ENCODE measurements around the gene GRIN1. TPM values are rescaled to one million over a fixed set of nuclear protein-coding genes. Genes with fewer than 3 reads are reported as not detected.

GRIN1 gene
- total RNA-seq, 1 donor from 2014 or later: not detected

DNA sequence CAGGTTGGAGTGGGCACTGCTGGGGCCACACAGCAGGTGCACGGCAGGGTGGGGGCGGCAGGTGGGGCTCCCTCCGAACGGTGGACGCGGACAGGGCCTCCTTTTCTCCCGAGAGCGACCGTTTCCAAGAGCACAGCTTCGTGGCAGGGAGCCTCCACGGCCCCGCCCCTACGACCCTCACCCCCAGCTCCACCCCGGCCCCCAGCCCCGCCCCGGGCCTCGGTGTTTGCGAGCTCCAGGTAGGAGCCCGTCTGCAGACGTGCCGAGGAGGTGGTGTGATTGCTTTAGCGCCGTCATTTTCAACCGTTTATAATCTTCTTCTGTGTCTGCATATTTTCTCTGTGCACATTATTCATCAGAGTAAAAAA, 8.8 kb downstream of the GRIN1 start:
- H3K27ac ChIP-seq (replicated peaks): no peak overlapping the region
- H3K9me3 ChIP-seq (replicated peaks): no peaks in the 10 kb centered on the region
- no peaks in the 10 kb centered on the region for H3K36me3 ChIP-seq
- DNase-seq: no peak
- intact Hi-C loops (cut with micrococcal nuclease): no loop called here
- H3K27me3 ChIP-seq (ENCODE audit: low read depth): peaks cover 70% of the 10 kb centered on the region
- TF ChIP-seq, protein P1, sequence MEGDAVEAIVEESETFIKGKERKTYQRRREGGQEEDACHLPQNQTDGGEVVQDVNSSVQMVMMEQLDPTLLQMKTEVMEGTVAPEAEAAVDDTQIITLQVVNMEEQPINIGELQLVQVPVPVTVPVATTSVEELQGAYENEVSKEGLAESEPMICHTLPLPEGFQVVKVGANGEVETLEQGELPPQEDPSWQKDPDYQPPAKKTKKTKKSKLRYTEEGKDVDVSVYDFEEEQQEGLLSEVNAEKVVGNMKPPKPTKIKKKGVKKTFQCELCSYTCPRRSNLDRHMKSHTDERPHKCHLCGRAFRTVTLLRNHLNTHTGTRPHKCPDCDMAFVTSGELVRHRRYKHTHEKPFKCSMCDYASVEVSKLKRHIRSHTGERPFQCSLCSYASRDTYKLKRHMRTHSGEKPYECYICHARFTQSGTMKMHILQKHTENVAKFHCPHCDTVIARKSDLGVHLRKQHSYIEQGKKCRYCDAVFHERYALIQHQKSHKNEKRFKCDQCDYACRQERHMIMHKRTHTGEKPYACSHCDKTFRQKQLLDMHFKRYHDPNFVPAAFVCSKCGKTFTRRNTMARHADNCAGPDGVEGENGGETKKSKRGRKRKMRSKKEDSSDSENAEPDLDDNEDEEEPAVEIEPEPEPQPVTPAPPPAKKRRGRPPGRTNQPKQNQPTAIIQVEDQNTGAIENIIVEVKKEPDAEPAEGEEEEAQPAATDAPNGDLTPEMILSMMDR (IDR thresholded peaks at IDR 0.05; ENCODE audit: borderline replicate concordance): no peak
- no peak overlapping the region for H3K4me3 ChIP-seq
- no peaks in the 10 kb centered on the region for H3K4me1 ChIP-seq

DNA sequence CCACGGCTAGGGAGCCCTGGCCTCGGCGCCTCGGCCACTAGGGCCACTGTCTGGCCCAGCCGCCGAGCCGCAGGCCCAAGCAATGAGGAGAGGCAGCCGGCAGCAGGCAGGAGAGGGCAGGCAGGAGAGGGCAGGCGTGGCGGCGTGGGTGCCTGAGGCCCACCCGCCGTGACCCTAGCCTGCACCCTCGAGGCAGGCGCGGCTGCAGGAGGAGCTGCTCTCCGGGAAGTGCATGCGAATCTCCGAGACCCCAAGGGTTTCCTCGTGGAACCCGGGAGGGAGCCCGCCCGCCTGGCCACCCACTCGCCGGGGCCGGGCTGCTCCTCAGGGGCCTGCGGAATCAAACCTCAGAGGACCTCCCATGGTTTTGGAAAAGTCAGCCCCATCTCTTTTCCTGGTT, 9.3 kb downstream of the GRIN1 start:
- TF ChIP-seq, protein P1 (IDR thresholded peaks at IDR 0.05; ENCODE audit: borderline replicate concordance): no peak
- Histone ChIP-seq H3K4me3 (no peak overlapping the region), H3K36me3 (no peaks in the 10 kb centered on the region), H3K9me3 (replicated peaks) (no peaks in the 10 kb centered on the region), H3K27ac (replicated peaks) (no peak overlapping the region), H3K4me1 (no peaks in the 10 kb centered on the region), H3K27me3 (ENCODE audit: low read depth) (peaks cover 70% of the 10 kb centered on the region)
- no peak for DNase-seq
- intact Hi-C loops (cut with micrococcal nuclease): no loop called here

DNA sequence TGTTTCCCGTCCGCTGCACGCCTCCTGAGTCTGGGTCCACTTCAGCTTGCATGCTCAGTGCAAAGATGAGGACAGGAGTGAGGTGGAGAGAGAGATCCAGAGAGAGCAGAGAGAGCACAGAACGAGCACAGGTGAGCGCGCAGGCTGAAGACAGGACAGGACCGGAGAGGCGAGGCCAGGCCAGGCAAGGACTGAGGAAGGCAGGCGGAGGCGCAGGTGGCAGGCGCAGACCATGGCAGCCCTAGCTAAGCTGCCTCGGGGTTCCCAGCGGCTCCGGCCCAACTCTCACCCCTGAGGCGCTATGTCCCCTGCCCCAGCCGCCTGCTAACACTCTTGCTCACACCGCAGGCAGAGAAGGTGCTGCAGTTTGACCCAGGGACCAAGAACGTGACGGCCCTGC, 9.7 kb downstream of the GRIN1 start:
- H3K9me3 ChIP-seq (replicated peaks): no peaks in the 10 kb centered on the region
- H3K4me3 ChIP-seq: no peak overlapping the region
- TF ChIP-seq, protein P1 (IDR thresholded peaks at IDR 0.05; ENCODE audit: borderline replicate concordance): no peak
- no peaks in the 10 kb centered on the region for H3K4me1 ChIP-seq
- H3K27me3 ChIP-seq (ENCODE audit: low read depth): peaks cover 70% of the 10 kb centered on the region
- intact Hi-C loops (cut with micrococcal nuclease): no loop called here
- no peak overlapping the region for H3K27ac ChIP-seq (replicated peaks)
- no peaks in the 10 kb centered on the region for H3K36me3 ChIP-seq
- DNase-seq: no peak

DNA sequence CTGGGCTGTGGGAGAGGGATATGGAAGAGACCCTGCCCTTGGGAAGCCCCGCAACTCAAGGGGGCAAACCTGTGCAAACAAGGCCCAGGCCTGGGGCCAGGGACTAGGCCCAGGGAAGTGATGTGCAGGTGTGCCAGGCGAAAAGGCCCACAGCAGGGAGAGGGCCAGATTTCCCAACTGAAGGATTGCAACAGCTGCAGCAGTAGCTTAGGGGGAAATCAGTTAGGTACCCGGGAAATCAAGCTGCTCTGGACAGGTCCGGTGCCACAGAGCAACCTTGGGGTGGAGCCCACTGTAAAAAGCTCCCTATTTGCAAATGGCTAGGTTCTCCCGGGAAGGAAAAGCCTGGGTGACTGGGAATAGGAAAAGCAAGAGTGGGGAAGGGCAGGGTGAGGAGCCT, 10.4 kb downstream of the GRIN1 start:
- intact Hi-C loops (cut with micrococcal nuclease): no loop called here
- Histone ChIP-seq H3K36me3 (no peaks in the 10 kb centered on the region), H3K4me3 (no peak overlapping the region), H3K4me1 (no peaks in the 10 kb centered on the region), H3K27ac (replicated peaks) (no peak overlapping the region), H3K9me3 (replicated peaks) (no peaks in the 10 kb centered on the region), H3K27me3 (ENCODE audit: low read depth) (peaks cover 70% of the 10 kb centered on the region)
- TF ChIP-seq, protein P1 (IDR thresholded peaks at IDR 0.05; ENCODE audit: borderline replicate concordance): no peak
- DNase-seq: no peak

DNA sequence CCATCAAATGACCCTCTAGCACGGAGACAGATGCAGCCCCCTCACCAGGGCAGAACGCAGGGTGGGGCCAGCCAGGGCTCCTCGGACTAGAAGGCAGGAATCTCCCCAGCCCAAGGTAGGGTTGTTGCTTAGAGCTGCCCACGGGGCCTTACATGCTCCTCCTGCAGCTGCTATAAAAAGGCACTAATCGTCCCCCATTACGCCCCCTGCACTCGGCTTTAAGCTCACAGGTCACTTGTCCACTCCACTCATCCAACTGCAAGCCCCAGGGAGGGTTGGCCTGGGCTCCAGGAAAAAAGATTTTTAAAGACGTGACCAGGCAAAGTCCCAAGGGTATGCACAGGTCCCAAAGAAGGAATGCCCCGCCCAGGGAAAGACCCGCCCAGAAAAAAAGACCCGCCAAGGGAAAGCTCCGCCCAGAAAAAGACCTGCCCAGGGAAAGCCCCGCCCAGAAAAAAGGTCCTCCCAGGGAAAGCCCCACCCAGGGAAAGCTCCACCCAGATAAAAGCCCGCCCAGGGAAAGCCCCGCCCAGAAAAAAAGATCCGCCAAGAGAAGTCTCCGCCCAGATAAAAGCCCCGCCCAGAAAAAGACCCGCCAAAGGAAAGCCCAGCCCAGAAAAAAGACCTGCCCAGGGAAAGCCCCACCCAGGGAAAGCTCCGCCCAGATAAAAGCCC, 11.1 kb downstream of the GRIN1 start:
- Histone ChIP-seq H3K36me3 (no peaks in the 10 kb centered on the region), H3K9me3 (replicated peaks) (no peaks in the 10 kb centered on the region), H3K4me1 (no peaks in the 10 kb centered on the region), H3K27ac (replicated peaks) (no peak overlapping the region), H3K27me3 (ENCODE audit: low read depth) (peaks cover 75% of the 10 kb centered on the region), H3K4me3 (no peak overlapping the region)
- TF ChIP-seq, protein P1 (IDR thresholded peaks at IDR 0.05; ENCODE audit: borderline replicate concordance): no peak
- intact Hi-C loops (cut with micrococcal nuclease): no loop called here
- no peak for DNase-seq

All from left ventricle myocardium inferior (tissue), 1 donor.